BLaER1 treated with 17β-estradiol and CSF1 and Interleukin-3, amounts not matched to agents 10 nM and 100 nM (cell line): ENCODE measurements around the gene SDHB.

Experiments used
- H3K27ac ChIP-seq, 11 experiments: shearing (Covaris generic); formaldehyde crosslinking; 2 replicates each; pipeline ENCODE4 v1.8.1; 2022
- H3K27me3 ChIP-seq, 11 experiments: shearing (Covaris generic); formaldehyde crosslinking; 2 replicates each; pipeline ENCODE4 v1.8.1; 2022
- H3K36me3 ChIP-seq, 11 experiments: shearing (Covaris generic); formaldehyde crosslinking; 2 replicates each; pipeline ENCODE4 v1.8.1; 2022
- H3K4me1 ChIP-seq, 10 experiments: shearing (Covaris generic); formaldehyde crosslinking; 2 replicates each; pipeline ENCODE4 v1.8.1; 2022
- H3K4me2 ChIP-seq, 11 experiments: shearing (Covaris generic); formaldehyde crosslinking; 2 replicates each; pipeline ENCODE4 v1.8.1; 2022
- H3K4me3 ChIP-seq, 10 experiments: shearing (Covaris generic); formaldehyde crosslinking; 2 replicates each; pipeline ENCODE4 v1.8.1; 2022
- H3K9ac ChIP-seq, 11 experiments: shearing (Covaris generic); formaldehyde crosslinking; 2 replicates each; pipeline ENCODE4 v1.8.1; 2022
- H3K9me3 ChIP-seq, 11 experiments: shearing (Covaris generic); formaldehyde crosslinking; replicated peaks in 1 of 11; 2 replicates each; pipeline ENCODE4 v1.8.1; 2022
- H4K20me1 ChIP-seq, 11 experiments: shearing (Covaris generic); formaldehyde crosslinking; 2 replicates each; pipeline ENCODE4 v1.8.1; 2022
- Cebpa-rat ChIP-seq, 11 experiments: shearing (Covaris generic); IDR thresholded peaks; 2 replicates each; pipeline ENCODE4 v1.8.1; 2022

The SDHB gene

DNA sequence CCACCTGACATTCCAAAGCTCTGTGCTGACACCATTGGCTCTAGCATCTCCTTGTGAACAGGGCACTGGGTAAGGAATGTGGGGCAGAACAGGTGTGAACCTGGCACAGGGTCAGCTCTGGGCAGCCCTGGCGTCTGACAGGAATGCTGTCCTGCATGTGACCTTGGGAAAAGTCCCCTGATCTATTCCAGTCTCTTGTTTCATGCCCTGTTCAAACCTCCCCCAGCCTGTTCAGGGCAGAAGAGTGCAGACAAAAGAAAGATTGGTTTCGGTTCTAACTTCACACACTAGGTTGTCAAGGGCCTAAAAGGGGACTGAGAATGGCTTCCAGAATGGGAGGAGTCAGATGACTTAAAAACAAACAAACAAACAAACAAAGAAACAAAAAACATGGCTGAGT lies 27.6 kb upstream of the SDHB start:
- no peak for TF ChIP-seq Cebpa-rat (IDR thresholded peaks at IDR 0.05)
- peaks cover 0 to 10% (median 0%) of the 10 kb centered on the region in 11 experiments; a peak in 2 of 22 replicates for H3K9me3 ChIP-seq
- no peak overlapping the region for H3K27ac ChIP-seq
- no peak overlapping the region for H3K9ac ChIP-seq
- H3K4me1 ChIP-seq, result peaks cover 1 to 26% (median 8%) of the 10 kb centered on the region in 10 experiments; a peak in 15 of 20 replicates
- H3K4me2 ChIP-seq, result peak overlapping the region in 2 of 11 experiments; percentile 35 to 46; a peak in 1 of 22 replicates
- no peaks in the 10 kb centered on the region for H3K27me3 ChIP-seq
- no peaks in the 10 kb centered on the region for H4K20me1 ChIP-seq
- no peak overlapping the region for H3K4me3 ChIP-seq
- peaks cover 0 to 4% (median 0%) of the 10 kb centered on the region in 11 experiments; a peak in 1 of 22 replicates for H3K36me3 ChIP-seq

DNA sequence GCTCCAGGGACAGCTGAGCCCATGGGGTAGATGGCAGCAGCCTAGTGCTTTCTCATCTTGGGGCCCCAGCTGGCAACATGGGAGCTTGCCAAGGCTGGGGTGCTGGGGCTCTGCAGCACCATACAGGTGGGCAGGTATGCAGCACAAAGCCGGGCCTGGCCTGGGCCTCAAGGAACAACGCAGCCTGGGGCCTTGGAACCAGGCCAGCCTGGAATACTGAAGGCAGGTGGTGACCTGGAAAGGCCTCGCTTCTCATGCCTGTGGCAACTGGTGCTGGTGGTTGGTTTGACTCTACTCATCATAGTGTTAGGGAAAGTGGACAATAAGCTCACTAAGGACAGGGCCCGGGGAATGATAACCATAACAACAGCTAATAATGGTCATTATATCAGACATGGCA lies 27.0 kb upstream of the SDHB start:
- no peak for TF ChIP-seq Cebpa-rat (IDR thresholded peaks at IDR 0.05)
- H3K9me3 ChIP-seq, result peaks cover 0 to 10% (median 0%) of the 10 kb centered on the region in 11 experiments; a peak in 2 of 22 replicates
- no peak overlapping the region for H3K9ac ChIP-seq
- H3K27me3 ChIP-seq, result no peaks in the 10 kb centered on the region
- peaks cover 0 to 24% (median 4%) of the 10 kb centered on the region in 10 experiments; a peak in 8 of 20 replicates for H3K4me1 ChIP-seq
- H4K20me1 ChIP-seq, result no peaks in the 10 kb centered on the region
- H3K4me3 ChIP-seq, result no peak overlapping the region
- H3K27ac ChIP-seq, result no peak overlapping the region
- H3K36me3 ChIP-seq, result peaks cover 0 to 4% (median 0%) of the 10 kb centered on the region in 11 experiments; a peak in 1 of 22 replicates
- no peak overlapping the region for H3K4me2 ChIP-seq

DNA sequence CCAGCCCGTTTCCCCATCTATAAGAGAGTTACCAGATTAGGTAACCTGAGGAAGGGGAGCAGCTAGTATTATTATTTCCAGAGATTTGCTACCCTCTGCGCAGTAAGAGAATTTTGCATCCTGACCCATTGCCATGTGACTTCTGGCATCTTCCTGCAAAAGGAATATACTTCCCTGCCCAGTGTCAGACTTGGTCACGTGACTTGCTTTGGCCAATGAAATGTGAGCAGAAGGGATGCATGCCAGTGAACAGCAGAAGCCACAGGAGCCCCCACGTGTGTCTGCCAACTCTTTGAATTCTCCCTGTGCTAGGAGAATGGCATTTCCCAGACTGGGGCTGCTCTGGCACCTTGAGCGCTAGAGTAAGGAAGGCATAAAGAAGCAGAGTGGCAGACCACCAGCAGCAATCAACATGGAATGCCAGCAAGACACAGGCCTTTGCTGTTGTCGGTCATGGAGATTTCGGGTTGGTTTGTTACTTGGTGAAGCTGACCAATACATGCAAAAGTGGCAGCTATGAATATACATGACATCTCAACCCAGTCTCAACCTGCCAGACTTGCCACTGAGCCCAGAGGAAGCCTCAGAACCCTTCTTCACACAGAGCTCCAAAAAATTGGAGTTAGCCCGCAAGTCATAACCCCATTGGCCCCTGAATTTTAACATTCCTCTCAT lies 26.4 kb upstream of the SDHB start:
- Histone ChIP-seq H3K4me3 (no peak overlapping the region), H3K27me3 (no peaks in the 10 kb centered on the region), H3K4me1 (peaks cover 0 to 23% (median 2%) of the 10 kb centered on the region in 10 experiments; a peak in 7 of 20 replicates), H3K27ac (no peak overlapping the region), H4K20me1 (no peaks in the 10 kb centered on the region), H3K9me3 (peaks cover 0 to 17% (median 0%) of the 10 kb centered on the region in 11 experiments; a peak in 2 of 22 replicates), H3K4me2 (no peak overlapping the region), H3K36me3 (peaks cover 0 to 4% (median 0%) of the 10 kb centered on the region in 11 experiments; a peak in 1 of 22 replicates), H3K9ac (no peak overlapping the region)
- TF ChIP-seq Cebpa-rat (IDR thresholded peaks at IDR 0.05), result no peak

DNA sequence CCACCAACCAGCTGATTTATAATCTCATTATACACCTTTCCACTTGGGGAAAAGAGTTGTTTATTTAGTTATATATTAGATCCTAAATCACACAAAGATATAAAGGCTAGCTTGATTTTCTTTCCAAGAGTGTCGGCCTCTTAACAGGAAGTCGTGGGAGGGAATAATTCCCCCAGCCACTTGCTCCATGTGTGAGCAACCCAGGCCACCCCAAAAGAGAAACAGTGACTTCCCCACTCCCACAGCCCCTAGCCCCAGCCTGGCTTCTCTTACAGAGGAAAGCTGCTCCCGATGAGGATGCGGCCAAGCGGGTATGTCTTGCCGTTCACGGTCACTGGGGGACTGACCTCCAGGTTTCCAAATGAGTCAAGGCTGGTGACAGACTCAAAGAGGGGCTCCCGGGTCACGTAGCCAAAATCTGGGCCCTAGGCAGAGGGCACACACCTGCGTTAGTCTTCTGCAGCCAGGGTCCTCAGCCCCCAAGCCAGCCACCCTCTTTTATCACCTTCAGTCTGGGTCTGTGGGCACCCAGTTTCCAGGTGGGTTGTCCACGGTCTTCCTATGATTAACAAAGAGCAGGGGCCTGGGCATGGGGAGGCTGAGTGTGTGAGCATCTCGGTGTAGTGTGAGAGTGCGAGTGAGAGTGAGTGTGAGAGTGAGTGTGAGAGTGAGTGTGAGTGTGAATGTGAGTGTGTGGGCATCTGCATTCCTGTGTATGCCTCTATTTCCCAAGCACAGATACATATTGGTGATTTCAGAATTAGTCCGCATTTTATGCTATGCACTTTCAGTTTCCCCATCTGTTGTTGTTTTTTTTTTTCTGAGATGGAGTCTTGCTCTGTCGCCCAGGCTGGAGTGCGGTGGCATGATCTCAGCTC lies 25.4 kb upstream of the SDHB start:
- H3K4me3 ChIP-seq, result no peak overlapping the region

DNA sequence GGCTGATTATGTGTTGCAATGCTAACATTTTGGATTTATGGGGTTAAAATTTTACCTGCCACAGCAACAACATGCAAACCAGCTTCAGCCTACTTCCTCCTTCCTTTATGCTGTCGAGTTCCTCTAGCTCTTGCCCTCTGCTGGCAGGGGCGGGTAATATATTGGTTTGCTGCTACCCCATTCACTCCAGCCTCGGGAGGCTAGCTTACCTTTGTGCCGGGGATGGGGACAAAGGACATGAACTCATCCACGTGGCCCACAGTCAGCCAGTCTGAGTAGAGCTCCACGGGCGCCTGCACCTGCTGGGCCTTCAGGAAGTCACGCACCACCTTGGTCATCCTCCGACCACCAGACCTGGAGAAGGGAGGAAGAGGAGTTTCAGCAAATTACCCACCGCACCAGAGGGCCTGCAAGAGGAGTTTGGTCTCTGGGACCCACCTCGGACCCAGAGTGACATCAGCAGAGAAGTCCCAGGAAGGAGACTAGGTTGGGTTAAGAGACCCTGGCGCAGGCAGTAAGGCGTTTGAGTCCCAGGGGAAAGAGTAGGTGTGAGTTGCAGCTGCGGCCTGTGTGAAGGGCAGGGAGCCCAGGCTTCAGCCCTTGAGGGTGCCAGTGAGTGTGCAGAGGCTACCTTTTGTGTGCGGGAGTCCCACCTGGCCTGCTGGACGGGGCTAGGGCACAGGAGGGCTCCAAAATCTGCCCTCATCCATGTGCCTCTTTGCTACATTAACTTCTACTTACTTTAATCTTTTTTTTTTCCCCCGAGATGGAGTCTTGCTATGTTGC lies 21.8 kb upstream of the SDHB start:
- H4K20me1 ChIP-seq, result no peaks in the 10 kb centered on the region
- H3K4me1 ChIP-seq, result peaks cover 0 to 8% (median 0%) of the 10 kb centered on the region in 10 experiments; a peak in 3 of 20 replicates
- H3K36me3 ChIP-seq, result peaks cover 0 to under 1% (median 0%) of the 10 kb centered on the region in 11 experiments; a peak in 1 of 22 replicates
- no peaks in the 10 kb centered on the region for H3K27me3 ChIP-seq
- H3K4me3 ChIP-seq, result no peak overlapping the region
- no peak overlapping the region for H3K9ac ChIP-seq
- no peak; a peak in 1 of 22 replicates for TF ChIP-seq Cebpa-rat (IDR thresholded peaks at IDR 0.05)
- no peak overlapping the region for H3K4me2 ChIP-seq
- no peak overlapping the region for H3K27ac ChIP-seq
- H3K9me3 ChIP-seq, result peaks cover 0 to 20% (median 0%) of the 10 kb centered on the region in 11 experiments; a peak in 2 of 22 replicates

More for the DNA sequence above, 25.4 kb upstream of the SDHB start:
- Histone ChIP-seq H3K4me1 (peaks cover 0 to 21% (median 2%) of the 10 kb centered on the region in 10 experiments; a peak in 7 of 20 replicates), H3K4me2 (peak overlapping the region in 1 of 11 experiments; percentile 37; a peak in 3 of 22 replicates), H4K20me1 (no peaks in the 10 kb centered on the region), H3K9ac (no peak overlapping the region), H3K9me3 (peaks cover 0 to 22% (median 0%) of the 10 kb centered on the region in 11 experiments; a peak in 2 of 22 replicates), H3K36me3 (peaks cover 0 to 4% (median 0%) of the 10 kb centered on the region in 11 experiments; a peak in 1 of 22 replicates), H3K27me3 (no peaks in the 10 kb centered on the region), H3K27ac (no peak overlapping the region)
- TF ChIP-seq Cebpa-rat (IDR thresholded peaks at IDR 0.05), result no peak; a peak in 1 of 22 replicates

DNA sequence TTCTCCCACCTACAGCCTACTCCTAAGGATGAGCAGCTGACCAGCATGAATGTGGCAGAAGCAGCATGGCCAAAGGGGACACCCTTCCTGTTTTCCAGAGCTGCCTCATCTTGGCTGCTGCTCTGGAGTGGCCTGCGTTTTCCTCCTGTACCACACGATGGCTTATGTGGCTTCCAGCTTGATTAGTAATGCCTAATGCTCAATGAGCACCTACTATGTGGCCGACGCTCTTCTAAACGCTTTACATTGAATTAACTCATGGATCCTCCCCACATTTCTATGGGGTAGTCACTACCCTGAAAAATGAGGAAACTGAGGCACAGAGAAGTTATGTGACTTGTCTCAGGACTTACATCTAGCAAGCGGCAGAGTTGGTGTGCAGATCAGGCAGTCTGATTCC lies 18.0 kb upstream of the SDHB start:
- Histone ChIP-seq H3K4me2 (no peak overlapping the region), H3K4me3 (no peak overlapping the region), H3K4me1 (peaks cover 0 to 24% (median 12%) of the 10 kb centered on the region in 10 experiments; a peak in 13 of 20 replicates), H3K27ac (no peak overlapping the region), H3K9ac (no peak overlapping the region), H3K9me3 (peaks cover 0 to 12% (median 0%) of the 10 kb centered on the region in 11 experiments; a peak in 1 of 22 replicates), H3K36me3 (no peaks in the 10 kb centered on the region), H4K20me1 (no peaks in the 10 kb centered on the region), H3K27me3 (no peaks in the 10 kb centered on the region)
- TF ChIP-seq Cebpa-rat (IDR thresholded peaks at IDR 0.05), result no peak

DNA sequence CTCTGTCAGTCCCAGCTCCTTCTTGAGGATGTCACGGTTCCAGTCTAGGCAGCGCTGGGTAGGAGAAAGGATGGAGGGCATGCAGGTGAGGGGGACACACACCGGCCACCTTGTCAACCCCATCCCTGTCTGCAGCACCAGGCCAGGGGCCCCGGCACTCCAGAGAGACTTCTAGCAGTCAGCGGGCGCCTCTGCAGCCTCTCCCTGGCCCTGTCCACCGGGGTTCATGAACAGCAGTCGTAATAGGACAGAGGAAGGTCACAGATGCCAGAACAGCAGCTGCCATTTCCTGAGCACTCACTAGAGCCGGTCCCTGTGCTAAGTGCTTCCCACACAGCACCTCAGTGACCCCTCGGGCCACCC lies 16.3 kb upstream of the SDHB start:
- H3K9me3 ChIP-seq, result peaks cover 4 to 18% (median 12%) of the 10 kb centered on the region in 11 experiments; a peak in 21 of 22 replicates
- no peak for TF ChIP-seq Cebpa-rat (IDR thresholded peaks at IDR 0.05)
- H3K4me3 ChIP-seq, result no peak overlapping the region
- H3K36me3 ChIP-seq, result peaks cover 0 to 3% (median 0%) of the 10 kb centered on the region in 11 experiments; a peak in 2 of 22 replicates
- no peak overlapping the region; a peak in 2 of 22 replicates for H3K4me2 ChIP-seq
- H3K4me1 ChIP-seq, result peaks cover 0 to 39% (median 24%) of the 10 kb centered on the region in 10 experiments; a peak in 13 of 20 replicates
- H3K9ac ChIP-seq, result 0 out of 22 replicates have a peak overlapping the region, but pooled peaks of 1 of the 11 experiments have one; percentile 7
- no peaks in the 10 kb centered on the region for H4K20me1 ChIP-seq
- no peaks in the 10 kb centered on the region for H3K27me3 ChIP-seq
- no peak overlapping the region for H3K27ac ChIP-seq

DNA sequence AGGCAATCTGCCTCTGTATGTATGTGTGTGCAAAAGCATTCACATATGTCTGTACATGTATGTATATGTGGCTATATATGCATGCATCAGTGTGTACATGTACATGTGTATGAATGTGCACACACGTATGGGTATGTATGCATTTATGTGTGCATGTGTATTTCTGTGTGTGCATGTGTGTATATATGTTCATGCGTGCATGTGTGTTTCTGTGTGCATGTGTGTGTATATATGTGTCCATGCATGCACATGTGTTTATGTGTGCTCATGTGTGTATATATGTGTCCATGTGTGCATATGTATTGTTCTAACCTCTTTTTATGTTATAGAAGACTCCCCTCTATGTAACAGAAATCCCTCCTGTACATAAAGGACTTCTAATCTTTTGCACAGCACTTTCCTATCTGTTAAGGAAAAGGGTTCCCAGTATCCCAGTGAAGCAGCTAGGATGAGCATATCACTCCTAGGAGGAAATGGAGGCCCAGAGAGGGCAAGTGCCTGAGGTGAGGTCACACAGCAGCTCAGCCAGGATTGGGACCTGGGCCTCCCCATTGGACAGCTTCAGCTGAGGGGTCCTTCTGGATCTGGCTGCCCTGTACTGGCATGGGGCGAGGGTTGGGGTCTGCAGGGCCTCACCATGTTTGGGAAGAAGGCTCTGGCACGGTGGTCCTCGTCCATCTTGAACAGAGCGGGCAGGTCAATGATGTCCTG lies 15.8 kb upstream of the SDHB start:
- H3K36me3 ChIP-seq, result peaks cover 0 to 7% (median 0%) of the 10 kb centered on the region in 11 experiments; a peak in 2 of 22 replicates
- H3K9ac ChIP-seq, result no peak overlapping the region
- no peak; a peak in 1 of 22 replicates for TF ChIP-seq Cebpa-rat (IDR thresholded peaks at IDR 0.05)
- no peak overlapping the region; a peak in 1 of 22 replicates for H3K4me2 ChIP-seq
- H3K9me3 ChIP-seq, result peaks cover 9 to 19% (median 17%) of the 10 kb centered on the region in 11 experiments
- no peak overlapping the region for H3K4me3 ChIP-seq
- H3K27ac ChIP-seq, result no peak overlapping the region
- no peaks in the 10 kb centered on the region for H3K27me3 ChIP-seq
- H3K4me1 ChIP-seq, result peaks cover 0 to 39% (median 24%) of the 10 kb centered on the region in 10 experiments; a peak in 13 of 20 replicates
- H4K20me1 ChIP-seq, result no peaks in the 10 kb centered on the region
